ENCODE data around the gene ITGB4.
"Not testable (repeated sequence)": the region's sequence is repeated elsewhere in the genome, so short reads cannot be mapped to it uniquely, and the experiment has no call there.

Gene ITGB4

GRCh38 chr17:75754378-75755204 lies 33.3 kb downstream of the ITGB4 start:
- DNase-seq = no peak

- peak; percentile 44 for DNase-seq
Measured at GRCh38 chr17:75755205-75755901, 34.1 kb downstream of the ITGB4 start.

- DNase-seq = peak; percentile 28
Measured at GRCh38 chr17:75755990-75756389, 34.7 kb downstream of the ITGB4 start.

- DNase-seq = no peak
Measured at GRCh38 chr17:75756451-75757085, 35.3 kb downstream of the ITGB4 start.

GRCh38 chr17:75757086-75757681 lies 35.9 kb downstream of the ITGB4 start:
- DNase-seq = no peak

- DNase-seq = peak; percentile 41
Measured at GRCh38 chr17:75758131-75758905, 37.1 kb downstream of the ITGB4 start.

- no peak for DNase-seq
Measured at GRCh38 chr17:75759457-75759856, 38.2 kb downstream of the ITGB4 start.

- DNase-seq = not testable (repeated sequence)
Measured at GRCh38 chr17:75759978-75760640, 38.9 kb downstream of the ITGB4 start.

GRCh38 chr17:75762513-75763268 lies 41.4 kb downstream of the ITGB4 start:
- DNase-seq = no peak

- no peak for DNase-seq
Measured at GRCh38 chr17:75763269-75763607, 42.0 kb downstream of the ITGB4 start.

GRCh38 chr17:75763613-75764416 lies 42.6 kb downstream of the ITGB4 start:
- DNase-seq = peak; percentile 41

- DNase-seq = no peak
Measured at GRCh38 chr17:75764417-75764710, 43.1 kb downstream of the ITGB4 start.

GRCh38 chr17:75764711-75765421 lies 43.6 kb downstream of the ITGB4 start, which contains the start of gene GALK1:
Gene GALK1, minus strand, starts transcription at chr17:75765192. Its CDS starts 56 bp downstream, at chr17:75765136.
- DNase-seq = peak; percentile 90

- DNase-seq = no peak
Measured at GRCh38 chr17:75765981-75766380, 44.7 kb downstream of the ITGB4 start.

- DNase-seq = no peak
Measured at GRCh38 chr17:75767881-75768280, 46.6 kb downstream of the ITGB4 start.

GRCh38 chr17:75769536-75769935 lies 48.3 kb downstream of the ITGB4 start:
- peak; percentile 91 for DNase-seq

- peak; percentile 73 for DNase-seq
Measured at GRCh38 chr17:75771334-75772281, 50.3 kb downstream of the ITGB4 start.

GRCh38 chr17:75773121-75773807 lies 52.0 kb downstream of the ITGB4 start:
- peak; percentile 25 for DNase-seq
